DND-41 (cell line): ENCODE results near the gene TLX1.

ENCODE experiments used
- ATAC-seq: fragments of 200-7000 bp; cut with Tn5 transposase; 3 replicates; pipeline ENCODE4 v1.9.1; 2021; ENCODE audit warnings: low read depth; ENCODE audit not compliant: insufficient read depth
- DNase-seq: peaks from one replicate; pipeline ENCODE4 v3.0.0-alpha.2; 2020
- H2AFZ ChIP-seq: 2 replicates; pipeline ENCODE4 v1.6.0; 2012; ENCODE audit warnings: low read depth, low read length
- H3K27ac ChIP-seq: 2 replicates; pipeline ENCODE4 v1.5.1; 2012; ENCODE audit warnings: low read length, inconsistent platforms
- H3K27me3 ChIP-seq: fragments of 200-600 bp; sonication (generic); 2 replicates; pipeline ENCODE4 v1.6.0; 2012; ENCODE audit warnings: low read length, mild to moderate bottlenecking, inconsistent platforms; ENCODE audit not compliant: insufficient read depth, poor library complexity
- H3K36me3 ChIP-seq: 2 replicates; pipeline ENCODE4 v1.5.1; 2012; ENCODE audit warnings: low read length, inconsistent platforms; ENCODE audit not compliant: insufficient read depth
- H3K4me1 ChIP-seq: 2 replicates; pipeline ENCODE4 v1.5.1; 2012; ENCODE audit warnings: mild to moderate bottlenecking, low read length; ENCODE audit not compliant: insufficient read depth
- H3K4me2 ChIP-seq: 2 replicates; pipeline ENCODE4 v1.6.0; 2012; ENCODE audit warnings: mild to moderate bottlenecking, moderate library complexity, low read length, inconsistent platforms; ENCODE audit not compliant: insufficient read depth
- H3K4me3 ChIP-seq, 2 experiments: fragments of 200-600 bp in 1 of 2; shearing (Covaris generic) in 1 of 2; 2 replicates each; pipeline ENCODE4 v1.5.1; 2012 to 2016; ENCODE audit warnings: inconsistent platforms in 2 of 2, low read length in 2 of 2, mild to moderate bottlenecking in 2 of 2, low read depth in 1 of 2, moderate library complexity in 1 of 2
- H3K79me2 ChIP-seq: 2 replicates; pipeline ENCODE4 v1.6.0; 2012; ENCODE audit warnings: low read length, inconsistent platforms; ENCODE audit not compliant: insufficient read depth
- H3K9ac ChIP-seq: 2 replicates; pipeline ENCODE4 v1.6.0; 2012; ENCODE audit warnings: low read depth, mild to moderate bottlenecking, inconsistent platforms, low read length, moderate library complexity
- H3K9me3 ChIP-seq: 2 replicates; pipeline ENCODE4 v1.5.1; 2012; ENCODE audit warnings: low read length, moderate library complexity, mild to moderate bottlenecking, inconsistent platforms; ENCODE audit not compliant: insufficient read depth, severe bottlenecking
- H4K20me1 ChIP-seq: 2 replicates; pipeline ENCODE4 v1.6.0; 2012; ENCODE audit warnings: low read length; ENCODE audit not compliant: insufficient read depth
- CTCF ChIP-seq: IDR thresholded peaks from 2 replicates; pipeline ENCODE4 v1.5.1; 2012; ENCODE audit warnings: borderline replicate concordance, low read length, moderate library complexity, mild to moderate bottlenecking; ENCODE audit not compliant: poor library complexity, severe bottlenecking; ENCODE audit errors: extremely low read depth
- EZH2 ChIP-seq: IDR thresholded peaks from 3 replicates; pipeline ENCODE4 v1.6.1; 2012; ENCODE audit warnings: borderline replicate concordance, low read depth, mild to moderate bottlenecking, moderate library complexity, low read length, inconsistent platforms; ENCODE audit not compliant: severe bottlenecking

TLX1 gene

GRCh38 chr10:101136708-101137121, 5.6 kb downstream of the TLX1 start:
- no peaks in the 10 kb centered on the region for H4K20me1 ChIP-seq
- no peak overlapping the region for H3K9ac ChIP-seq
- H3K79me2 ChIP-seq: no peaks in the 10 kb centered on the region
- no peak overlapping the region for H3K27ac ChIP-seq
- no peak overlapping the region for H3K4me3 ChIP-seq
- H3K36me3 ChIP-seq: no peaks in the 10 kb centered on the region
- ATAC-seq: no peak
- H3K4me2 ChIP-seq: no peak overlapping the region
- no peak for DNase-seq
- H3K9me3 ChIP-seq: no peaks in the 10 kb centered on the region
- TF ChIP-seq CTCF (no peak), EZH2 (no peak)
- H3K27me3 ChIP-seq: no peaks in the 10 kb centered on the region
- no peak overlapping the region for H2AFZ ChIP-seq
- peaks cover under 1% of the 10 kb centered on the region; the same call in 1 of the 2 replicates for H3K4me1 ChIP-seq

- DNase-seq (no peak), ATAC-seq (no peak)
- Histone ChIP-seq H3K9me3 (no peaks in the 10 kb centered on the region), H3K9ac (no peak overlapping the region), H4K20me1 (no peaks in the 10 kb centered on the region), H3K27me3 (no peaks in the 10 kb centered on the region), H3K4me1 (peaks cover 6% of the 10 kb centered on the region; the same call in 1 of the 2 replicates), H3K4me3 (no peak overlapping the region), H3K36me3 (no peaks in the 10 kb centered on the region), H2AFZ (no peak overlapping the region), H3K79me2 (no peaks in the 10 kb centered on the region), H3K4me2 (no peak overlapping the region), H3K27ac (no peak overlapping the region)
- no peak for TF ChIP-seq EZH2
- no peak for TF ChIP-seq CTCF
These were observed 6.2 kb downstream of the TLX1 start for GRCh38 chr10:101137271-101137670.

GRCh38 chr10:101138788-101139420, 7.8 kb downstream of the TLX1 start:
- Histone ChIP-seq H3K4me3 (no peak overlapping the region), H3K27me3 (no peaks in the 10 kb centered on the region), H3K79me2 (no peaks in the 10 kb centered on the region), H3K27ac (no peak overlapping the region), H2AFZ (no peak overlapping the region), H3K9ac (no peak overlapping the region), H3K9me3 (no peaks in the 10 kb centered on the region), H3K4me2 (no peak overlapping the region), H3K36me3 (no peaks in the 10 kb centered on the region), H4K20me1 (no peaks in the 10 kb centered on the region), H3K4me1 (peaks cover 9% of the 10 kb centered on the region)
- DNase-seq (no peak), ATAC-seq (no peak)
- no peak for TF ChIP-seq CTCF
- no peak for TF ChIP-seq EZH2
